OCI-LY1 (cell line): Measurements from ENCODE around the gene ZMIZ1.

Source experiments
- H2AFZ ChIP-seq: fragments of 200-600 bp; sonication (generic), shearing (Covaris generic); 2 replicates; pipeline ENCODE4 v1.6.0; 2014; ENCODE audit warnings: antibody characterized with exemption, mild to moderate bottlenecking, low read length
- H3F3A ChIP-seq: fragments of 200-600 bp; sonication (generic), shearing (Covaris generic); 2 replicates; pipeline ENCODE4 v1.6.0; 2014; ENCODE audit warnings: mild to moderate bottlenecking, antibody characterized with exemption, low read length, moderate library complexity; ENCODE audit not compliant: insufficient read depth
- H3K27ac ChIP-seq: fragments of 200-600 bp; sonication (generic); 2 replicates; pipeline ENCODE4 v1.5.1; 2014; ENCODE audit warnings: low read length, mixed run types, mild to moderate bottlenecking, low read depth; ENCODE audit not compliant: poor library complexity, severe bottlenecking
- H3K27me3 ChIP-seq: fragments of 200-600 bp; sonication (generic); 2 replicates; pipeline ENCODE4 v1.6.0; 2014; ENCODE audit warnings: antibody characterized with exemption, mild to moderate bottlenecking, low read length, moderate library complexity; ENCODE audit not compliant: insufficient read depth
- H3K36me3 ChIP-seq: fragments of 200-600 bp; sonication (generic); 2 replicates; pipeline ENCODE4 v1.6.1; 2014; ENCODE audit warnings: mild to moderate bottlenecking, antibody characterized with exemption, low read length, moderate library complexity, mixed read lengths; ENCODE audit not compliant: insufficient read depth
- H3K4me1 ChIP-seq: fragments of 200-600 bp; sonication (generic); 2 replicates; pipeline ENCODE4 v1.5.1; 2014; ENCODE audit warnings: mild to moderate bottlenecking, low read length, moderate library complexity; ENCODE audit not compliant: insufficient read depth, severe bottlenecking
- H3K4me2 ChIP-seq: fragments of 200-600 bp; sonication (generic), shearing (Covaris generic); 2 replicates; pipeline ENCODE4 v1.6.1; 2014; ENCODE audit warnings: low read length
- H3K4me3 ChIP-seq: fragments of 200-600 bp; sonication (generic); 2 replicates; pipeline ENCODE4 v1.5.1; 2014; ENCODE audit warnings: low read length, low read depth, mild to moderate bottlenecking, mixed read lengths; ENCODE audit not compliant: poor library complexity, severe bottlenecking
- H3K79me2 ChIP-seq: fragments of 200-600 bp; shearing (Covaris generic); 2 replicates; pipeline ENCODE4 v1.6.1; 2016; ENCODE audit warnings: mixed run types, low read length, mixed read lengths; ENCODE audit not compliant: insufficient read depth
- H3K9ac ChIP-seq: fragments of 200-600 bp; sonication (generic), shearing (Covaris generic); 2 replicates; pipeline ENCODE4 v1.6.1; 2014; ENCODE audit warnings: mild to moderate bottlenecking, low read length, mixed read lengths
- H3K9me2 ChIP-seq: fragments of 200-600 bp; sonication (generic), shearing (Covaris generic); 2 replicates; pipeline ENCODE4 v1.6.1; 2014; ENCODE audit warnings: low read depth, mild to moderate bottlenecking, low read length, mixed read lengths
- H3K9me3 ChIP-seq: fragments of 200-600 bp; shearing (Covaris generic); 2 replicates; pipeline ENCODE4 v1.6.1; 2014; ENCODE audit warnings: low read length, mixed read lengths
- H4K20me1 ChIP-seq: fragments of 200-600 bp; sonication (generic), shearing (Covaris generic); 2 replicates; pipeline ENCODE4 v1.6.0; 2016; ENCODE audit warnings: mild to moderate bottlenecking, low read length; ENCODE audit not compliant: insufficient read depth
- EZH2 ChIP-seq: fragments of 200-600 bp; sonication (generic), shearing (Covaris generic); IDR thresholded peaks from 2 replicates; pipeline ENCODE4 v1.8.0; 2017; ENCODE audit warnings: borderline replicate concordance, mixed run types, mild to moderate bottlenecking, antibody characterized with exemption, low read length, moderate library complexity, mixed read lengths
- TF ChIP-seq, protein P1 (sequence below): fragments of 200-600 bp; sonication (generic), shearing (Covaris generic); IDR thresholded peaks from 2 replicates; pipeline ENCODE4 v1.5.1; 2017; ENCODE audit warnings: mild to moderate bottlenecking, antibody characterized with exemption, low read length, moderate library complexity, mixed read lengths

ZMIZ1 gene

DNA sequence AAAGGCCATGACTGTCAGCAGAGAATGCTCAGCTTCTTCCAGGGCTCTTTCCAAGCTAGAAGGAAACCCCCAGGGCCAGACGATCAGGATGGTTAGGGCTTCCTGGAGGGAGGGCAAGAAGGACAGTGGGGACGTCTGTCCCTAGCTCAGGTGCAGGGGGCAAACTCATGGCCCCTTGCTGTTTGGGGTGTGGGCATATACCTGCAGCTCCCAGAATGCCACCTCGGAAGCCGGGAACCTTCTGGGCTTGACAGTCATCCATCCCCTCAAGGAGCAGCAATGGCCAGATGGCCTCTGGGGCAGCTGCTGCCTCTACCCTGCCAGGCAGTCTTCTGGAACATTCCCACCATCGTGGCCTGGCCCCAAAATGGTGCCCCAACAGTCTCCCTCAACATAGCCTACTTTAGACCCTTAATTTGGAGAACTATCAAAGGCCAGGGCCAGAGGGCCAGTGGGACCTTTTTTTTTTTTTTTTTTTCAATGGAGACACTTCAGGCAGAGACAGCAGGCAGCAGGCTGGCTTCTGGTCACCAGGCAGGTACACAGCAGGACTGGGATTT lies 40.2 kb upstream of the ZMIZ1 start:
- Histone ChIP-seq H3K9me3 (no peaks in the 10 kb centered on the region), H3F3A (no peaks in the 10 kb centered on the region), H3K4me1 (no peaks in the 10 kb centered on the region), H2AFZ (no peak overlapping the region), H3K36me3 (no peaks in the 10 kb centered on the region), H3K79me2 (no peaks in the 10 kb centered on the region), H3K9me2 (no peaks in the 10 kb centered on the region), H3K4me3 (no peak overlapping the region), H3K9ac (no peak overlapping the region), H4K20me1 (no peaks in the 10 kb centered on the region), H3K27ac (no peak overlapping the region), H3K4me2 (no peak overlapping the region), H3K27me3 (no peaks in the 10 kb centered on the region)
- TF ChIP-seq, protein P1, sequence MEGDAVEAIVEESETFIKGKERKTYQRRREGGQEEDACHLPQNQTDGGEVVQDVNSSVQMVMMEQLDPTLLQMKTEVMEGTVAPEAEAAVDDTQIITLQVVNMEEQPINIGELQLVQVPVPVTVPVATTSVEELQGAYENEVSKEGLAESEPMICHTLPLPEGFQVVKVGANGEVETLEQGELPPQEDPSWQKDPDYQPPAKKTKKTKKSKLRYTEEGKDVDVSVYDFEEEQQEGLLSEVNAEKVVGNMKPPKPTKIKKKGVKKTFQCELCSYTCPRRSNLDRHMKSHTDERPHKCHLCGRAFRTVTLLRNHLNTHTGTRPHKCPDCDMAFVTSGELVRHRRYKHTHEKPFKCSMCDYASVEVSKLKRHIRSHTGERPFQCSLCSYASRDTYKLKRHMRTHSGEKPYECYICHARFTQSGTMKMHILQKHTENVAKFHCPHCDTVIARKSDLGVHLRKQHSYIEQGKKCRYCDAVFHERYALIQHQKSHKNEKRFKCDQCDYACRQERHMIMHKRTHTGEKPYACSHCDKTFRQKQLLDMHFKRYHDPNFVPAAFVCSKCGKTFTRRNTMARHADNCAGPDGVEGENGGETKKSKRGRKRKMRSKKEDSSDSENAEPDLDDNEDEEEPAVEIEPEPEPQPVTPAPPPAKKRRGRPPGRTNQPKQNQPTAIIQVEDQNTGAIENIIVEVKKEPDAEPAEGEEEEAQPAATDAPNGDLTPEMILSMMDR: no peak
- no peak for TF ChIP-seq EZH2

DNA sequence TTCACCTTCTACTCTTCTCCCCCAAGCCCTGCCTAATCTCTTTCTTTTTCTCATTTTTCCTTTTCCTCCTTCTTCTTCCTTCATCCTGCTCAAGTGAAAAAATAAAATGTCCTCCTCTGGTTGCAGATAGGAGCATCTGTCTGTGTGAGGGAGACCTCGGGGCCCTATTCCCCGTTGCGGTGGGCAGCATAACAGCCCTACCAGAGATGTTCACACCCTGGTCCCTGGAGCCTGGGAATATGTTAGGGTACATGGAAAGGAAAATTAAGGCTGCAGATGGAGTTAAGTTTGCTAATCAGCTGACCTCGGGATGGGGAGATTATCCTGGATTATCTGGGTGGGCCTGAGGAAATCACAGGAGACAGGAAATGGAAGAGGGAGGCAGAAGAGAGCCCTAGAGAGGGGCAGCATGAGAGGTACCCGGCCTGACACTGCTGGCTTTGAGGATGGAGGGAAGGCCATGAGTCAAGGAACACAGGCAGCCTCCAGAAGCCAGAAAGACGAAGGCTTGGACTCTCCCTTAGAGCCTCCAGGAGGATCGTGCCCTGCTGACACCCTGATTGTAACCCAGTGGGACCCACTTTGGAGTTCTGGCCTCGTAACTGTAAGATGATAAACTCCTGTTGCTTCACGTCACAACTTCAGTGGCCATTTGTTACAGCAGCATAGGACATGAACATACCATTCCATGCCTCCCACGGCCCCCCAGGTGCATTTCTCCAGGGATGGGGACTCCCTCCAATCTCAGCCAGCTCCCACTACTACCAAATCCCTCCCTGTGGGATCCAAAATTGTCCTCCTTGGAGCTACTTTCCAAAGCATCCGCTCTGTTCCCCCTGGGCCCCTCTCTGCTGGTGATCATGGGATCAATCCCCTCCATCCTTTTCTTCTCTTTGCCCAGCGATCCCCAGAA lies 39.0 kb upstream of the ZMIZ1 start:
- Histone ChIP-seq H4K20me1 (no peaks in the 10 kb centered on the region), H3K9me2 (no peaks in the 10 kb centered on the region), H3K4me3 (no peak overlapping the region), H3K36me3 (no peaks in the 10 kb centered on the region), H3K27ac (no peak overlapping the region), H3K4me2 (no peak overlapping the region), H3K9ac (no peak overlapping the region), H3F3A (no peaks in the 10 kb centered on the region), H2AFZ (no peak overlapping the region), H3K27me3 (0 out of 2 replicates have a peak, but pooled peaks cover 6% of the 10 kb centered on the region), H3K79me2 (no peaks in the 10 kb centered on the region), H3K9me3 (no peaks in the 10 kb centered on the region), H3K4me1 (no peaks in the 10 kb centered on the region)
- no peak for TF ChIP-seq EZH2
- TF ChIP-seq, protein P1: no peak

DNA sequence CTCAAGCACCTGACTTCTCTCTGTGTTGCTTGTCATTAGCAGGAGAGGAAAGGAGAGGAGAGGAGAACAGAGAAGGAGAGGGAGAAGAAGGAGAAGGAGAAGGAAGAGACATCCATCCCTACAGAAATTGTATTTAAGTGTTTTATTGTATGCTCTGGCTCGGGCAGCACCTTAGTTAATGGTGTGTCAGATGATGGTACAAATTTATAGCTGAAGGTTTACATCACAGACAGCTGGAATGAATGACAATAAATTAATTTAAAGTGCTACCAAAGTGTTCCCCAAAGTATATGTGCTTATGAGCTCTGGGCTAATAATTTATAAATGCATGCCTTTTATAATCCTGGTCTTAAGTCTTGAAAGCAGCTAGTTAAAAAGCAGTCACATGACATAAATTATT lies 38.1 kb upstream of the ZMIZ1 start:
- H3K9me3 ChIP-seq: no peaks in the 10 kb centered on the region
- H3K79me2 ChIP-seq: no peaks in the 10 kb centered on the region
- no peak overlapping the region for H3K4me3 ChIP-seq

More for the DNA sequence above, 38.1 kb upstream of the ZMIZ1 start:
- H3F3A ChIP-seq: no peaks in the 10 kb centered on the region
- 0 out of 2 replicates have a peak, but pooled peaks cover 6% of the 10 kb centered on the region for H3K27me3 ChIP-seq
- TF ChIP-seq, protein P1: no peak
- no peak for TF ChIP-seq EZH2
- no peaks in the 10 kb centered on the region for H3K9me2 ChIP-seq
- no peaks in the 10 kb centered on the region for H3K36me3 ChIP-seq
- H3K4me1 ChIP-seq: no peaks in the 10 kb centered on the region
- no peak overlapping the region for H2AFZ ChIP-seq
- H3K9ac ChIP-seq: no peak overlapping the region
- no peaks in the 10 kb centered on the region for H4K20me1 ChIP-seq
- H3K4me2 ChIP-seq: no peak overlapping the region
- H3K27ac ChIP-seq: no peak overlapping the region
